ENCODE data around the gene FBXW4.

FBXW4 gene, protein sequence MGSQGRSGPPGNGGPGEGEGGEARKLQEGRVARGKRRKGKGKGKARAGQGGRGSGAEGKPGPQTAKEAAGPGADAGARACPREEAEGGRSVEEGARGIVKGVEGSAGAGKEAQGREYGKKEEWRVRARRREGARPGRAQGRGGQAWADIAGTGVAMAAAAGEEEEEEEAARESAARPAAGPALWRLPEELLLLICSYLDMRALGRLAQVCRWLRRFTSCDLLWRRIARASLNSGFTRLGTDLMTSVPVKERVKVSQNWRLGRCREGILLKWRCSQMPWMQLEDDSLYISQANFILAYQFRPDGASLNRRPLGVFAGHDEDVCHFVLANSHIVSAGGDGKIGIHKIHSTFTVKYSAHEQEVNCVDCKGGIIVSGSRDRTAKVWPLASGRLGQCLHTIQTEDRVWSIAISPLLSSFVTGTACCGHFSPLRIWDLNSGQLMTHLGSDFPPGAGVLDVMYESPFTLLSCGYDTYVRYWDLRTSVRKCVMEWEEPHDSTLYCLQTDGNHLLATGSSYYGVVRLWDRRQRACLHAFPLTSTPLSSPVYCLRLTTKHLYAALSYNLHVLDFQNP

GRCh38 chr10:101694674-101695403 lies at the start of gene FBXW4:
Gene FBXW4, minus strand, starts transcription at chr10:101695170. Its CDS starts 65 bp downstream, at chr10:101695105.
- DNase-seq (ENCODE audit: low spot score), result peak; percentile 88

DNA sequence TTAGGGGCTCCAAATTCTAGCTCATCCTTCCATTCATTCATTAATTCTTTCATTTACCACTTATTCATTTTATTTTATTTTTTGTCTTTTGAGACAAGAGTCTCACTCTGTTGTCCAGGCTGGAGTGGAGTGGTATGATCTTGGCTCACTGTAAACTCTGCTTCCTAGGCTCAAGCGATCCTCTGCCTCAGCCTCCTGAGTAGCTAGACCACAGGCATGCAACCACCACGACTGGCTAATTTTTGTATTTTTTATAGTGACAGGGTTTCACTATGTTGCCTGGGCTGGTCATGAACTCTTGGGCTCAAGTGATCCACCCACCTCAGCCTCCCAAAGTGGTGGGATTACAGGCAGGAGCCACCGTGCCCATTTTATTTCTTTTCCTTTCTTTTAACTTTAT lies 49.3 kb upstream of the FBXW4 start:
- DNase-seq (ENCODE audit: low spot score), result no peak

- DNase-seq (ENCODE audit: low spot score), result no peak
Observed at GRCh38 chr10:101741938-101742337, 47.0 kb upstream of the FBXW4 start.

- no peak for DNase-seq (ENCODE audit: low spot score)
Observed at GRCh38 chr10:101736666-101737065, 41.7 kb upstream of the FBXW4 start.

GRCh38 chr10:101732096-101732495 lies 37.1 kb upstream of the FBXW4 start:
- DNase-seq (ENCODE audit: low spot score), result no peak

- DNase-seq (ENCODE audit: low spot score), result no peak
Observed at GRCh38 chr10:101726115-101726387, 31.1 kb upstream of the FBXW4 start.

GRCh38 chr10:101725296-101726114 lies 30.5 kb upstream of the FBXW4 start:
- DNase-seq (ENCODE audit: low spot score), result no peak

DNA sequence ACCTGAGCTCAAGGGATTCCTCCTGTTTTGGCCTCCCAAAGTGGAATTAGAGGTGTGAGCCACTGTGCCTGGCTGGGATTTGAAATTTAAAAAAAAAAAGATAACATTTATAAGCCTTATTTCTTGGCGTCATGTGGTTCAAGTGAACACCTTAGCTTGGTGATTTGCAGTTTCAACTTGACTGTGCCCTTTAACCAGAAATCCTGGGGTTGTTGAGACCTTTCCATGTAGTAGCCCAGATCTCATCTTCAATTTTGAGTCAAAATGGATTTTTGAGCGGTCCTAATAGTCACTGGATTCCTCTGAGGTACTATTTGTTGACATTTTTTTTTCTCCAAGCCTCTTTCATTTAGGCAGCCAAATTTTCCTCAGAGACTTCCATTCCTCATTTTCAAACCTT lies 29.5 kb upstream of the FBXW4 start:
- no peak for DNase-seq (ENCODE audit: low spot score)

GRCh38 chr10:101723176-101723575 lies 28.2 kb upstream of the FBXW4 start:
- DNase-seq (ENCODE audit: low spot score), result no peak

GRCh38 chr10:101721806-101722205 lies 26.8 kb upstream of the FBXW4 start:
- DNase-seq (ENCODE audit: low spot score), result no peak

GRCh38 chr10:101720606-101721230 lies 25.7 kb upstream of the FBXW4 start:
- no peak for DNase-seq (ENCODE audit: low spot score)

DNA sequence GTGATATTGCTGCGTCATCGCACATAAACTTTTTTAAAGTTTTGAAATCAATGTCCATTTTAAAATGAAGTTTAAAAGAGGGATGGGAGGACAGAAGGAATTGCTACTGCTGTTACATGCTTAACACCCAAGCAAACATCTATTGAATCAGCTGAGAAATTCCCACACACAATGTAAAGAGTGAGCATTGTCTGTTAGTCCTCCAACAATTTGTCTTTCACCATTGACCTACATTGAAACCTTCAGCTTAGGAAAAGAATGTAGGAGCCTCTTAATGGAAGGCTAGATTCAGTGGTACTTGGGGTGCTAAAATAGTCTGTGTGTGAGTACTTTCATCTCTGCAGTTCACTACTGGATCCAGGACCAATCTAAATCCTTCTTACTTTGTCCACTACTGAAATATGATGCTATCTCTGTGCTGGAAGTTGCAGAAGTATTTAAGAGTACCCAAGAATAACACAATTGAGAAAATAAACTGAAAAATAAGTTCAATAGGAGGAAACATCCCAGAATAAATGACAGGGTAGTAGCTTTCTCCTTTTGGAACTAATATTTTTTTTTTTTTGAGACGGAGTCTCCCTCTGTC lies 23.8 kb upstream of the FBXW4 start:
- DNase-seq (ENCODE audit: low spot score), result no peak

- no peak for DNase-seq (ENCODE audit: low spot score)
Observed at GRCh38 chr10:101716891-101717659, 22.1 kb upstream of the FBXW4 start.

GRCh38 chr10:101712997-101713396 lies 18.0 kb upstream of the FBXW4 start:
- DNase-seq (ENCODE audit: low spot score), result no peak

DNA sequence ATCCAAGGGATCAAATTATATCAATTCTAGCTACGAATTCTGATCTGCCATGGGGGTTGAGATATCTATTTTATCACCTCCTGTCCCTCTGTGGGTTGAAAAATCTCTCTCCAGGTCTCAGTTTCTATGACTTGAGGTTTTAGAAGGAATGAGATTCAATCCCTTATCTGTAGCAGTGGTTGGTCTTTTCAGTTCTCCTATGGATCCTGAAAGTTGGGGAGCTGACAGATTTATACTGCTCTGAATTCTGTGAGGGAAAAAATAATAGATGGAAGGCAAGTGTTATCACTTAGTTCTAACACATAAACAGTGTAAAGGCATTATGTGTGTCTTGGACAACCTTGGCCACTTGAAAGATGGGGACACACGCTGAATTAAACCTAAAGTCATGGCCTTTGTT lies 15.8 kb upstream of the FBXW4 start:
- DNase-seq (ENCODE audit: low spot score), result no peak

GRCh38 chr10:101710059-101710695 lies 15.2 kb upstream of the FBXW4 start:
- DNase-seq (ENCODE audit: low spot score), result no peak

- no peak for DNase-seq (ENCODE audit: low spot score)
Observed at GRCh38 chr10:101709359-101710058, 14.5 kb upstream of the FBXW4 start.

DNA sequence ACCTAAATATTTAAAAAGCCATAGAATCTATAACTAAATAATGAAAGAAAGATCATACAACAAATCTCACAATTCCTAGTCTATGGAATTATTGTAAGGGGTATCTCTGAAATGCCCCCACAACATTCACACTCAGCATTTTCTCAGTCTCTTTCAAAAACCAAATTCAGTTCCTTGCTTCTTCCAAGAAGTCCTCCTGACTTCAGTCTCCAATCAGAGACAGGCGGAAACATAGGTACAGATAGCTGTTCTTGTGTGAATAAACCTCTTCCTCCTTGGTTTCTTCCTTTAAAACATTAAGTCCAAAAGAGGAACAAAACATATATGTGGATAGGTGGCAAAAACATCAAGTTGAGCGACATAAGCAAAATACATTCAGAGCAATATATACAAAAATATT lies 13.9 kb upstream of the FBXW4 start:
- DNase-seq (ENCODE audit: low spot score), result no peak

- DNase-seq (ENCODE audit: low spot score), result no peak
Observed at GRCh38 chr10:101708073-101708472, 13.1 kb upstream of the FBXW4 start.

DNA sequence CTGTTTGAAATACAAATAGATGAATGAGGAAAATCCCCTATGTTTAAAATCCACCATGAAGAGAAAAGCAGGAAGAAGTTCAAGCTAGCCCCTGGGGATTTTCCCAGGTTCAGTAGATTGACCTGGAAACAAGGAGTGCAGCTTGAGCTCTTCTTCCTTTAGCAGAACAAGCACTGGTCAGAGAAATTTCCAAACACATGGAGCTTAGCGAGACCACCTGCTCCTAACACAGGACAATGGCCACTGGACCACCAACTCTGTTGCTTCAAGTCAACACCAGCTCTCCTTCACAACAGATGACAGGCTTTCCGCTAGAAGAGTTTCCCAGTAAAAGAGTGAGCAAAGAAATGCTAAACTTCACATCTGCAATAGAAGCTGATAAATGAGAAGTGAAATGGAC lies 9.4 kb upstream of the FBXW4 start:
- DNase-seq (ENCODE audit: low spot score), result no peak
